EL (cell line): ENCODE results near the gene CYB5A.

Experiments used
- DNase-seq: peaks from one replicate; pipeline ENCODE4 v3.0.0-alpha.2; 2016

Gene CYB5A

DNA sequence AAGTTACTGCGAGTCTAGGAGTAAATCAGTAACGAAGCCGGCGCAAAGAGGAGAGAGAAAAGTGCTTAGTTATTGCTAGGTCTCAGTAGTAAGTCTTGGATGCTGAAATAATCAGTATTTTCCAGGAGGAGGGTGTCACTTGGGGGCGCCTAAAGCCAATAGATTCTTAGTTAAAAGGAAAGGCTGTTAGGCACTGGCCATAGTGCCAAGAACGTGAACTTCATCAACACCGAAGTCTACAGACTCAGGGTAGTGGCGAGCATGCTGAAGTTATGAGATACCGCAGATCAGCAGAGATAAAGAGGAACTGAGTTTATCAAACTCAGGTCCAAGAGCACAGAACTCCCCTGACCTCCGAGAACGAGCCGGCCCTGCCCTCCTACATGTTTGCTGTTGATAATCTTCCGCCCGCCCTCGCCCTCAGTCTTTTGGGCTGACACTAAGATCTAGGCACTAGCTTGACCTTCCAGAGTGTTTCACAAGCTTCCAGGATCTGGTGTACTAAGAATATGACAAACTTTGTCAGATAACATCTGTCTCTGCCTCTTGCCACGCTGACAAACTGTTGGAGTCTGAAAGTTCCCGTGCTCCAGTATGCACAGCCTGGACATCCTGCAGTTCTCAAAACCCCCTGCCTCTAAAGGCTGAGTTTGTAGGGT lies 49.2 kb downstream of the CYB5A start:
- no peak for DNase-seq

DNA sequence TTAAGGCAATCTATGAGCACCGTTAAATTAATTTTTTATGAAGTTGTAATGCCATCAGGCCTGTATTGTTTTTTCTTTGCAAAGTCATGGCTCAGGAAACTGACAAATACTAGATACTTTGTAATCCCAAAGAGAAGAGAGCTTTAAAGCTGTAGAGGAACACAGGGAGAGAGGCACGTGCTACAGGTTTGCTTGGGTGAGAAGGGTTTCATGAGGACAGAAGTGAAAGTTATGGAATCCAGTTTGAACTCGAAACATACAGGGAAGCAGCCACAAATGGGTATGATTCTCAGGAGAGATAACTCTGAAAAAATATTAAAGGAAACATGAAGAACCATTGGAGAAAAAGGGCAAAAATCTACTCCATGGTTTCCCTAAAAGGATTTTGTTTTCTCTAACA lies 49.8 kb downstream of the CYB5A start:
- DNase-seq, result no peak

DNA sequence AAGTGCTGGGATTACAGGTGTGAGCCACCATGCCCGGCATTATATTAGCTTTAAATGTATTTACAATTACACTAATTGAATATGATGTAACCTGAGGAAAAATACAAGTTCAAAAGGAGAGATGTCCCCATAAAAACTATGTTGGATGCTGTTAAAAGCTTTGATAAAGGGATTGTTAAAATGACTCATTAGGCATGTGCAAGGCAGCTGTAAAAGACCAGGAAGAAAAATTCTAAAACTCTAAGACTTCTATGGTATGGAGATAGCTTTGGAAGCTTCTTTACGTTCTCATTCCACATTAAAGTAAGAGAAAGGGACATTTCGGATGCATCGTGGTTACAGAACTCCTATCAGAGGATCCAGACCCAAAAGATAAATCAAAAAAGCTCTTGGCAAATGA lies 50.3 kb downstream of the CYB5A start:
- DNase-seq, result no peak

DNA sequence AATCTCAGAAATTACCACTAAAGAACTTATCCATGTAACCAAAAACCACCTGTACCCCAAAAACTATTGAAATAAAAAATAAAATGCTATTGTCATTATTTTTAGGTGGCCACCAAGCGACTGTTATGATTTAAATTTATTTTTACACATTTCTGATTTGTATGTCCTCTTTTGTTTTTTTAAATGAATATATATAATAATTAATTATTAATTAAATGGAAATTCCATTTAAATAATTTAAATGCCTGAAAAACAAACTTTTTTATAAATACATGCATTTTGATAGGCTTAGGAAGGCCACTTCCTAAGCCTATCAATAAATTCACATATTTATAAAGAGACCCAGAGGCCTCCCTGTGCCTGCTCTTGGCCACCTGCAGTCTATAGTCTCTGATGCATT lies 52.2 kb downstream of the CYB5A start:
- no peak for DNase-seq

DNA sequence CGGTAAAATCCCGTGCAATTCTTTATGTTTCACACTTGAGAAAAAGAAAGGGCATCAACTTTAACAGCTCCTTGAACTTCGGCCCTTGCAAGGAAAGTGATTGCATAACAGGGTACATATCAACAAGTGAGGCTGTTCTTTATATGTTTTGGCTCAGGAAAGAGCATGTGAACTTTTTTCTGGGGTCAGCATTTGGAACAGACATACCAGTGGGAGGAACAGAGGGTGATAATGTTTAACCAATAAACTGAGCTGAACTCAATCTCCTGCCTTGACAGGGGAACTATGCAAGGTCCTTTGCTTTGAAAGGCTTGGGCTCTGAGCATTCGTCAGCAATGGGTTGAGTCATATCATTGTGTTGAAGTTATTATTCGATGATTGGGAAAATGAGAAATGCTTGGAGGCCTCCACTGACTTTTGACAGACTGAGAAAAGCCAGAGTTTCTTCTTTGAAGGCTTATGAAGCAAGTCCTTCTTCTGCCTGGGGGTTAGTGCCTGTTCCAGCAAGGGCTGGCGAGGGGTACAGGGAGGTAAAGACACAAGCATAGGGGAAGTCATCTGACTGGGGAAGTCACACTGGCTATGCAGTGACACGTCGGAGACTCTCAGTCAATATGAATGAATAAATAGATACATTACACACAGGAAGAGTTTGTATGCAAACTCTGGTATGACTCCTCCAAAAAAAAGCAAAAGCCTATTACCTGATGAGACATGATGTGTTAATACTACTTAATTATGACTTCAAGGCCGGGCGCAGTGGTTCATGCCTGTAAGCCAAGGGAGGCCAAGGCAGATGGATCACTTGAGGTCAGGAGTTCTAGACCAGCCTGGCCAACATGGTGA lies 57.2 kb downstream of the CYB5A start:
- DNase-seq, result peak; percentile 51

DNA sequence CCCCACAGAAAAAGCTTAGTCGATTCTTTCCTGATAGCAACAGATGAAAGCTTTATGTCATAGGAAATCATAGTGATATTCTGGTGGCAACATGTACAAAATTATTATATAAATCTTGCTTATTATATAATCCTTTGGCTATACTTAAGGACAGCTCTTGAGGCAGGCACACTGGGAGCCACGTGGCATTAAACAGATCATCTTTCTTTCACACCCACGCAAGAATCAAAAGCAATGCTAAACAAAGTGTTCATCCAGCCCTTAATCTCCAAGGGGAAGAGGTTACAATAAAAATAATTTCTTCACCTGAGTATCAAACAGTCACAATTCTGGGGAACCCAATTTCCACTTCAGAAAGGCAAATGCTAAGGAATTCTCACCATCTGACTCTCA lies 57.8 kb downstream of the CYB5A start:
- no peak for DNase-seq

DNA sequence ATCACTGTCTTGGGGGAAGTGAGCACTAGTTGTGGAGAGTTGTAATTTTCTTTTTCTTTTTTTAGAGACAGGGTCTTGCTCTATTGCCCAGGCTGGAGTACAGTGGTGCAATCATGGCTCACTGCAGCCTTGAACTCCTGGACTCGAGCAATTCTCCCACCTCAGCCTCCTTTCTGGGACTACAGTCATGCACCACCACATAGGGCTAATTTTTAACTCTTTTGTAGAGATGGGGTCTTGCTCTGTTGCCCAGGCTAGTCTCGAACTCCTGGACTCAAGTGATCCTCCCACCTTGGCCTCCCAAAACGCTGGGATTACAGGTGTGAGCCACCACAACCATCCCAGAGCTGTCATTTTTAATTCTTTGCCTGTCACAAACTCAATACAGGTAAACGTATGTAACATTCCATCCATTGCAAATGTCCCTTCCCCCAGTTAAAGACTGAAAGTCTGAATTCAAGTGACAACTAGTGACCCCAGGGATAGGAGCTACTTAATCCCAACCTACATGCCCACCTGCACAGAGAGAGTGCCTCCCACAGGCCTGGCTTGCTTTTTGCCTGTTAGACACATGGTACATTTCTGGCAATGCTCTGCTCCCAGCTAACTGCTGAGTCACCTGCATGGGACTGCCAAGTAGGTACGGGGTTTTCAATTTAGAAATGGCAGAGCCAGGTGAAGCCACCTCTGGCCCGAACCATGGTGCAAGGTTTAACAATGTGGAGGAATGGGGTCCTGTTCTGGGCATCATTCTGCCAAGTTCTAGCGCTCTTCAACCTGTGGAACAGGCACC lies 60.6 kb downstream of the CYB5A start:
- DNase-seq, result no peak

DNA sequence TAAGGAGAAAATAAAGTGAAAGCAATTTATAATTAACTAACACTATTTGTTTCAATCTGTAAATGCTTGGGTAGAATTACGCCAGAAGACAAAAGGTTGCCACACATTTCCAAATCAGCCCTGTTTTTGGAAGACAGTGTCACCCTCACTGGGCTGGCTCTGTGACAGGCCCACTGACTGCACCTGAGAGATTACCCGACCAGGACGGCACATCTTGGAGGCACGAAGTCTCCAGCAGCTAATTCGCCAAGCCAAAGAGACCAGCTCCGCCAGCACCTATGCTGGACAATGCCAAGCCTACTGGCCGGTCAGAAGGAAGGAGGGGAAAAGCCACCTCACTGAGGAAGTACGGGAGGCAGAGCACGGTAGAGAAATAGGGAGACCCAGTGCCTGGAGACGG lies 61.9 kb downstream of the CYB5A start:
- no peak for DNase-seq

DNA sequence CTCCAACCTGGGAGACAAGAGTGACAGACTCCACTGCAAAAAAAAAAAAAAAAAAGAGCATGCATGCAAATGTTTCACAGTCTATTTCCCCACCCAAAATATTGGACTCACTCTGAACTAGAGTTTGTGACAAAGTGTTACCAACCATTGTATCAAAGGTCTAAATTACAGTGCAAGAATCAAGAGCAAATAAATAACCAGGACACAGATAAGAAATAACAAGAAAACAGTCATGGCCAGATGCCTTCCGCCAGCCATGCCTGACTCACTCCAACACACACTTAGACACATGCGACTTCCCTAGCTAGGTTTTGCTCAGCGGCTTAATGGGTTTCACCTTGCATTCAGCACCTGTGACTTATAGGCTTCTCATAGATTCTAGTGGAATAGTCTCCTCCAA lies 62.8 kb downstream of the CYB5A start:
- no peak for DNase-seq

DNA sequence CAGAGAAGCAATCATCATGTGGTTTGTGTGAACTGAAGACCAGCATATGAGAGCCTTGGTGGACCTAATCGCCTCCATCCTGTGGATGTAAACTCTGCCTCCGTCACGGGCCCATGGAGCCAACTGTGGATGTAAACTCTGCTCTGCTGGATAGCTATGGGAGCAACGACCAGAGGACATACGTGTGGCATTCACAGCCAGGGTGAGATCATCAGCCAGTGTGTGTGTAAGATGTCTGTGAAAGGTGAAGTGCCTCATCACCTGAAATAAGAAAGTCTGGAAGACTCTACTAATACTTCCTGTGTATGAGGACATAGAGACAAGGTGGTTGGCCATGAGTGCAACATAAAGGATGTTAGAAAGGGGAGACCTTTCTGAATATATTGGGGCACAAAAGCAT lies 63.5 kb downstream of the CYB5A start:
- DNase-seq, result no peak

DNA sequence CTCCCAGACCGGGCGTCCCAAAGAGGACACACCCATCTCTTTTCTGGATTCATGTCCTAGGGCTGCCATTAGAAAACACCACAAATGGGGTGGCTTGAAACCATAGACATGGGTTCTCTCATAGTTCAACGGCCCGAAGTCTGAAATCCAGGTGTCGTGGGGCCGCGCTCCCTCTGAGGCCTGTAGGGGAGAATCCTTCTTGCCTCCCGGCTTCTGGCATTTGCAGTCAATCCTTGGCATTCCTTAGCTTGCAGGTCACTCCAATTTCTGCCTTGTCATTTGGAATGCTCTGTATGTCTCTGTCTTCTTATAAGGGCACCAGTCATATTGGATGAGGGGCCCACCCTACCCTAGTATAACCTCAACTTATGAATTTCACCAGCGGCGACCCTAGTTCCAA lies 65.1 kb downstream of the CYB5A start:
- no peak for DNase-seq

DNA sequence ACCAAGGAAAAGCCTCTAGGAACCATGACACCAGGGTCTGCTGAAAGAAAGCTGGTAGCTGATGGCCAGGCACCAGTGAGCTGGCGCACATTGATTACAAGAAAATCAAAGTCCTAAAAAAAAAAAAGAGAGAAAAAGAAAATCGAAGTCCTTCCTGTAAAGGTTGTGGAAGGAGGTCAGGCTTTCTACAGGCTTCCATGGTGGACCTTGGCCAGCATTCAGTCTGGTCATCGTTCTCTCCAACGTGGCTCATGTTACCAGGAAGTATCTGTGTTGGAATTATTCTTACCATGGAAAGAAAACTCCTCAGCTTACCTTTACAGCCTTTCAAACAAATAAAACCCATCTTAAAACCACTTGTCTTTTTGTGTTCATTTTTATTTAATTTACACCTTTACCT lies 65.6 kb downstream of the CYB5A start:
- DNase-seq, result no peak

DNA sequence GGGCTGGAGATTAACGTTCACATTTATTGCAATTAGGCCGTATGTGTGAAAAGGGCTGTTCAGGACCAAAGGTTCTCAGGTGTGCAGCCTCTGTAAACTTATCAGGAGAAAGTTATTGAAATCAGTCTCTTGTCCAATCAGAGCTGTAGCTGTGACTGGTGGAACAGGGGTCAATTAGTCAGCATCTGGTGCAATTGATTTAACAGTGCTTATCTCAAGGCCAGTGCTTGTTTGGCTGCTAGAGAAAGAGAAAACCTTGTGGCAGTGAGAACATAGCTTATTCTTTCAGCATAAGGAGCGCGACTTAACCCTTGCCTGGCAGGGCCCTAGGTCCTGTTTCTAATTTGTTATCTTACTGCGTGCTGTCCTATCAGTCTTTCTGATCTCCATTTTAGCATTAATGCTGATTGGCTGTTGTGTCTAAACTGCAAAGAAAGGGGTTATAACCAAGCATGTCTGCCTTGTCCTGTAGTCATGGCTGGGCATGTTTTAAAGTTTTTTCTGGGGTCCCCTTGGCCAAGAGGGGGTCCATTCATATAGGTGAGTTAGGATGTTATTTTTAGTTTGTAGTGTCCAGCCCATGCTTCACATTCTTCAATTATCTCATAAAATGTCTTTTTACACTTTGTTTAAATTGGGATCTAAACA lies 66.4 kb downstream of the CYB5A start:
- DNase-seq, result no peak

DNA sequence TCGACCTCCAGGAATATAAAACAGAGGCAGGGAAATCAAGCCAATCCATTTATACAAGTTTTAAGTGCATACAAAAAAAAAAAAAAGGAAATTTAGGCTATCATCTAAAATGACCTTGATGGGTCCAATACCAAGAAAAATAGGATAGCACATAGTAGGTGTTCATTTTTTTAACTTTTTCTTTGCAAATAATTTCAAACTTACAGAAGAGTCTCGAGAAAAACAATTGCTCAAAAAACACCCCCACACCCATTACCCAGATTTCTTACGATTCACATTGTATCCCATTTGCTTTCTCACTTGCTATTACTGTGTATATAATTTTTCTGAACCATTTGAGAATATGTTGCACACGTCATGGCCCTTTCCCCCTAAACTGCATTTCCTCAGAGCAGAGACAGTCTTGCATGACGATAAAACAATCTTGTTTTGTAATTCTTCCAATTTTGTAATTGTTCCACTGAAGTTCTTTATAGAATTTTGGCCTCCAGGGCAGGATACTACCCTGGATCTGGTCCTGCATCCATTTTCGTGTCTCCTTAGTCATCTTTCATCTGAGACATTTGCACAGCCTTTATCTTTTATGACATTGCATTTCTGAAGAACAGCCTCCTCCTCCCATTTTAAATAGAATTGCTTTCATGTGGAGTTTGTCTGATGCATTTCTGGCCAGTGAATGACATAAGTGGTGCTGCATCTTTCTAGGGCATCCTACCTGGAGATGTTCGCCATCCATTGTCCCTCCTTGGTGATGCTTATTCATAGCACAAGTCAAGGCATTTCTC lies 68.9 kb downstream of the CYB5A start:
- no peak for DNase-seq

DNA sequence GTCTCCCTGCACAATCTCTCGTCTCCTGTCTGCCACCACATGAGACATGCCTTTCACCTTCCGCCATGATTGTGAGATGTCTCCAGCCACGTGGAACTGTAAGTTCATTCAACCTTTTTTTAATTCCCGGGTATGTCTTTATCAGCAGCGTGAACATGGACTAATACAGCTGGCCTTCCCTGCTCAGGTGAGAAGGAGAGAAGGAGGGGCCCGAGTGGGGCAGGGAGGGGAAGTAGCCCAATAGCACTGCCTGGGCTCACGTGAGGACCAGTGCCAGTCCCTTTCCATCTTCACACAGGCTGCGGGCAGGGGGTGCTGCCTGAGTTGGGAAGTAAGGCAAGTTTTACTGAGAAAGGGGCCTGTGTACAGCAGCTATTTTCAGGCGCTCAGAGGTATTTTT lies 70.7 kb downstream of the CYB5A start:
- DNase-seq, result no peak

DNA sequence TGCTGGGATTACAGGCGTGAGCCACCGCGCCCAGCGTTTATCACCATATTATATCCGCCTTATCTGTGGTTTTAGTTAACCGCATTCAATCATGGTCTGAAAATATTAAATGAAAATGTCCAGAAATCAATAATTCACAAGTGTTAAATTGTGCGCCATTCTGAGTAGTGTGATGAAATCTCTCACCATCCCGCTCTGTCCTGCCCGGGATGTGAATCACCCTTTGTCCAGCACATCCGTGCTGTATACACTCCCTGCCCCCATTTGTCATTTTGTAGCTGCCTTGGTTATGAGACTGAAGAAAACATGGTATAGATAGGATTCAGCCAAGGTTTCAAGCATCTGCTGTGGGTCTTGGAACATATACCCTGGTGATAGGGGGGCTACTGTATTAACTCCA lies 72.7 kb downstream of the CYB5A start:
- DNase-seq, result no peak

DNA sequence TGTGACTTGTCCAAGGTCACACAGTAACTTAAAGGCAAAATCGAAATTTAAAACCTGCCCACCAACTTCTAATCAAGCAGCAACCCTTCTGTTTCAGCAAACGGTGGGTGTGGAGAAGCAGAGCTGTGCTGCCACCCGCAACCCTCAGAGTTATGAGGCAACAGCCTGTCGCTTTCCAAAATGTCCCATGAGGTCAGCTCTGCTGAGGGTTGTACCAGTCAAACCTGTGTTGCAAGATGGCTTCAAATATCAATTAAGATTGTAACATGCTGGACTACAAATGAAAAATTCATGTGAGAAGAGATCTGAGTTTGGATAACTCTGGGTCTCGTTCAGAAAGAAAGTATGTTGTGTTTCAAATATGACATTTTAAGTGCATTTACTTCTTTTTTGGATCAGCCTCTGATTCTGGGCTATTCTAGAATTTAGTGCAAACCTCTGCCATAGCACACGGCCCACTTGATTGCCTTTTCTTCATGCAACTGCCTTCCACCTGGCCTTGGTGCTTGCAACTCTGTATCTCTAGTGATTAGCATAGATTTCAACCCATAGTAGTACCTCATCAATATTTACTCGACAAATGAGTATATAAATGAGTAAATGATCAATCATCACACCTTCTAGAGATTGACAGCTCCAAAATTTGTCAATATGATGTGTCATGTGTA lies 74.2 kb downstream of the CYB5A start:
- no peak for DNase-seq

DNA sequence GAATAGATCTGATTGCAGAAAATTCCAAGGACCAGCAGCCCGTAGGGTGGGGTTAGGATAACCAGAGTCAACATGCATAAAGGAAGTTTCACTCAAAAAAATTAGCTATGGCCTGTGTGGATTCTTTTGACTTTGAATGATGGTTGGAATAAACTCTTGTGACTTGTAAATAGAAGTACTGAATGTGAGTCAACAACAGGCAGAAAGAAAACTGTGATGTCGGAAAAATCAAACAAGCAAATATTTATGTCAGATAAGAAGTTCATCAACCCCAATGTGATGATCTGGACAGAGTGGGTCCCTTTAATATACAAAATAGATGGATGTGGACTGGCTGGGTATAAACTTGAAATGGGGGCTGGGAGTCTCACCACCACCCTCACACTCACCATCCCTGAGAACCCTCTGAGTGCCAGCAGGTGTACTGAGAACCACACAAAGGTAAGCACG lies 75.1 kb downstream of the CYB5A start:
- DNase-seq, result no peak

DNA sequence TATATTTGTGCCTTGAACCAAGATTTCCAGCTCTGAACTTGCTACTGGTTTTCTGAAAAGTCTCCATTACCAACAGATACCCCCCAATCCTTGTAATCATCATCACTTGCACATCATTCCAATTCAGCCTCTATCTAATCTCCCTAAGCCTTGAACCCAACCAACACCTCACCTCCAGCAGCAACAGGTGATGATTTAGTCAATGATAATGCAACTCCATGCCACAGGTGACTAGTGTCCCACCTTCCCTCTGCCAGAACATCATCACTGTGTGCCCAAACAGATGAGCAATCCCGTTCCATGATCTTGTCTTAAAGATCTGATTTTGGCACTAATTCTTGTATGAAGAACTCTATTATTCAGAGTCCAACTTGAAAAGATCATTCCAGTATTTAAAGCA lies 75.9 kb downstream of the CYB5A start:
- no peak for DNase-seq

DNA sequence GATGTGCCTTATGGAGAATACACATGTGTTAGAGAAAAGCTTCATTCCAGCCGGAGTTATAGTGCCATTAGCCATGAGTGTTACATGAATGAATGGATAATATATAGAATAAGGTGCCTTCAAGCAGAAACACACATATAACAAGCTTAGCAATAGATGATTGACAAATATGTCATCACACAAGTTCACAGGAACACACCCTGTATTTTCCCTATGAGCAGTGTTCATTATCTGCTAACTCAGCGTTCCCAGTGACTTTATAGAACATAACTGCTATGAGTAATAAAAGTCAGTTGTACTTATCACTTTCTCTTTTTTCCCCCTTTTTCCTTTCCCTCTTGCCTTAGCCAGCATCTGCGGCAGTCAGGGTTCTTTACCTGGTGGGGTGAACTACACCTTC lies 78.3 kb downstream of the CYB5A start:
- no peak for DNase-seq

DNA sequence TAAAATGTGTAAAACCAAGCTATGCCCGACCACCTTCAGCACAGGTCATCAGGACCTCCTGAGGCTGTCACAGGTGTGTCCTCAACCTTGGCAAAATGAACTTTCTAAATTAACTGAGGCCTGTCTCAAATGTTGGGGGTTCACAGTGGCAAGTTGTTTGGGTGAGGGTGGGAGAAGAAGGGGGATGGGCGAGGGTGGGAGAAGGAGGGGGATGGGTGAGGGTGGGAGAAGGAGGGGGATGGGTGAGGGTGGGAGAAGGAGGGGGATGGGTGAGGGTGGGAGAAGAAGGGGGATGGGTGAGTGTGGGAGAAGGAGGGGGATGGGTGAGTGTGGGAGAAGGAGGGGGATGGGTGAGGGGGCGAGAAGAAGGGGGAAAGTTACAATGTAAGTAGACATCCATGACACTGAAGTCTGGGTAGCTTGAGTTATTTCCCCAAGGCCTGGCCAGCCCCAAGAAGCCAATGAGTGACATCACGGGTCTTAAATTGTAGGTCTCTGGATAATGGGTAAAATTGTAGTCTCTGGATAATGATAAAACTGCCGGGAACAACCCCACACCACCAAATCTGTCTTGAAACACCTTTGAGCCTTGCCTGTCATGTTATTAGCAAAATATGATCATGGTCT lies 87.1 kb downstream of the CYB5A start:
- peak; percentile 18 for DNase-seq
